ENCODE measurements around the gene TMEFF1.
A peak's percentile ranks its signal among the peaks of the same experiment; 100 is the strongest.

TMEFF1 gene

GRCh38 chr9:100595391-100596199, 122.6 kb downstream of the TMEFF1 start:
- H3K27ac ChIP-seq = no peak overlapping the region
- no peak for DNase-seq (ENCODE audit: low read depth, low spot score)

GRCh38 chr9:100597236-100597635, 124.3 kb downstream of the TMEFF1 start:
- no peak overlapping the region for H3K27ac ChIP-seq
- no peak for DNase-seq (ENCODE audit: low read depth, low spot score)

- peak overlapping the region; percentile 18 for H3K27ac ChIP-seq
Measured at GRCh38 chr9:100598641-100599145, 125.7 kb downstream of the TMEFF1 start.

GRCh38 chr9:100600521-100601079, 127.7 kb downstream of the TMEFF1 start:
- DNase-seq (ENCODE audit: low read depth, low spot score) = no peak
- H3K27ac ChIP-seq = no peak overlapping the region

More at GRCh38 chr9:100598641-100599145, 125.7 kb downstream of the TMEFF1 start:
- no peak for DNase-seq (ENCODE audit: low read depth, low spot score)

GRCh38 chr9:100601216-100601615, 128.3 kb downstream of the TMEFF1 start:
- no peak for DNase-seq (ENCODE audit: low read depth, low spot score)
- H3K27ac ChIP-seq = no peak overlapping the region

- no peak for DNase-seq (ENCODE audit: low read depth, low spot score)
- no peak overlapping the region for H3K27ac ChIP-seq
Measured at GRCh38 chr9:100602342-100602801, 129.4 kb downstream of the TMEFF1 start.

GRCh38 chr9:100605405-100605804, 132.5 kb downstream of the TMEFF1 start:
- DNase-seq (ENCODE audit: low read depth, low spot score) = no peak
- H3K27ac ChIP-seq = no peak overlapping the region

GRCh38 chr9:100619194-100619593, 146.2 kb downstream of the TMEFF1 start:
- no peak for DNase-seq (ENCODE audit: low read depth, low spot score)

GRCh38 chr9:100619665-100620064, 146.7 kb downstream of the TMEFF1 start:
- no peak overlapping the region for H3K27ac ChIP-seq
- no peak for DNase-seq (ENCODE audit: low read depth, low spot score)

More at GRCh38 chr9:100619194-100619593, 146.2 kb downstream of the TMEFF1 start:
- H3K27ac ChIP-seq = no peak overlapping the region

GRCh38 chr9:100623969-100624368, 151.0 kb downstream of the TMEFF1 start:
- no peak for DNase-seq (ENCODE audit: low read depth, low spot score)
- no peak overlapping the region for H3K27ac ChIP-seq

GRCh38 chr9:100626949-100627348, 154.0 kb downstream of the TMEFF1 start:
- DNase-seq (ENCODE audit: low read depth, low spot score) = no peak
- no peak overlapping the region for H3K27ac ChIP-seq
